GM12865 (cell line): Measurements from ENCODE around the gene PRSS21.

Source experiments
- DNase-seq: peaks from one replicate; pipeline ENCODE4 v3.0.0; 2010; ENCODE audit warnings: low read depth
- H3K4me3 ChIP-seq: 2 replicates; pipeline ENCODE4 v1.5.1; 2011; ENCODE audit warnings: mild to moderate bottlenecking, low read depth, low read length, control low read depth
- CTCF ChIP-seq: IDR thresholded peaks from 2 replicates; pipeline ENCODE4 v1.5.1; 2011; ENCODE audit warnings: low read length, control low read depth, low read depth, inconsistent platforms; ENCODE audit not compliant: insufficient read depth; ENCODE audit errors: missing control alignments

The PRSS21 gene

DNA sequence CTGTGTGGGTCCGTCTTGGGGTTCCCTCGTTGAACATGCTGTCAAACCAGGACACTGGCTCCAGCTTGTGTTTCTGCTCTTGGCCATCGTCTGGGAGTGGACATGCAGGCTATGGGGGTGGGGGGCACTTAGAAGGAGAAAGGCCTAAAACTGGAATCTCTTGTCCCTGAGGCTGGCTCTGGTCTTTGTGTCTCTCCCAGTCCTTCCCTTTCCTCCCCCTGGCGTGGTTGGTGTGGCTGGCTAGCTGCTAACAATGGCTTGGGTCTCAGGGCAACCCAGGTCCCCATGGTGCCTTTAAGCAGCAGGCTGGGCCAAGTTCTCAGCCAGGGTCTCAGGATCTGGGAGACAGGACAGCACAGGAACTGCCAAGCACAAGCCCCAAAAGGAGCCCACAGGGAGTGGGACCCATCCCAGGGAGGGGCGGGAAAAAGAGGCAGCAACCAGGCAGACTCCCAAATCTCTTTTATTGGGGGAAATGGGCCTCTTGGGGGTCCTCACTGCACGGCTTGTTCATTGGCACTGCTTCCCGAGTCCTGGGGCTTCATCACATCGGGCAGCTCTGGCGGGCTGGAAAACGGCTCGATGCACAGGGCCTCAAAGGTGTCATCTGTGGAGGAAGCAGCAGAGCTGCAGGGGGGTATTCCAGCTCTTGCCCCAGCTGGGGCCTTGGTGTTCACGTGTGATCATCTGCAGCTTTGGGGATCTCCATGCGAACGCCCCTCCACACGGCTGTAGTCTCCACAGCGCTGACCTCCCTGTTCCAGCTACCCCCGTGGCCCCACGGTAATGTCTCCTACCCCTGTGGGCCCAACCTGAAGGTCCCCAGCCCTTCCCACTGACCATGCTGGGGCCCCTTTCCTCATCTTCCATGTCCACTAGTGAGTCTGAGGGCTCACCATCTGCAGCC, 45.3 kb upstream of the PRSS21 start:
- no peak for DNase-seq
- TF ChIP-seq CTCF: no peak
- H3K4me3 ChIP-seq: no peak overlapping the region

DNA sequence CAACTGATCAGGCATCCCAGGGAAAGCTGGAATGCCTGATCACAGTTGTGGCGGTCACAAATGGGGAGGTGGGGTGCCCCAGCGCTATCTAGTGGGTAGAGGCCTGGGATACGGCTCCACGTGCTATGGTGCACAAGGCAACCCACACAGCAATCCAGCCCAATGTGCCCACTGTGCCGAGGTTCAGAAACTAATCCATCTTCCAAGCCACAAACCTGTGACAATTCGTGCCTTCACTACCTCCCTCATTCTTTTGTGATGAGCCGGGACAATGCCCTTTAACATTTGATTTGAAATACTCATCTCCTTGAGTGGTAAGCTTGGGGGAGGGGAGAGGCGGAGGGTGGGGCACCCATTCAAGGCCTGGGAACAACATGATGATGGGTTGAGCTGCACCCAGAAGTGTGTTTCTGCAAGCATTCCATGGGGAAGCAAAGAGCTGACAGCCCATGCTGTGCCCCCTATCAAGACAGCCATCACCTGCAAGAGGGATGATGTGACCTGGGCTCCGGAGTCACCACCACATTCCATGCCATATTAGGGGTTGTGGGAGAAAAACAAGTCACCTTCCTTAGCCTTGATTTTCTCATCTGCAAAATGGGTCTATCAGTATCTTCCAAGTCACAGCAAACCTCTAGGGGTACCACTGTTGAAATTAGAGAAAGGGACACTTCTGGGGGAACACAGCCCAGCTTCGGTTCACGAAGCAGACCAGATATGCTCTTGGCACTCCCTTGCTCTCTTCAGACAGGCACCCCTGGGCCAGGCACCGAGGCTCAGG, 43.7 kb upstream of the PRSS21 start:
- no peak for TF ChIP-seq CTCF
- no peak for DNase-seq
- H3K4me3 ChIP-seq: no peak overlapping the region

DNA sequence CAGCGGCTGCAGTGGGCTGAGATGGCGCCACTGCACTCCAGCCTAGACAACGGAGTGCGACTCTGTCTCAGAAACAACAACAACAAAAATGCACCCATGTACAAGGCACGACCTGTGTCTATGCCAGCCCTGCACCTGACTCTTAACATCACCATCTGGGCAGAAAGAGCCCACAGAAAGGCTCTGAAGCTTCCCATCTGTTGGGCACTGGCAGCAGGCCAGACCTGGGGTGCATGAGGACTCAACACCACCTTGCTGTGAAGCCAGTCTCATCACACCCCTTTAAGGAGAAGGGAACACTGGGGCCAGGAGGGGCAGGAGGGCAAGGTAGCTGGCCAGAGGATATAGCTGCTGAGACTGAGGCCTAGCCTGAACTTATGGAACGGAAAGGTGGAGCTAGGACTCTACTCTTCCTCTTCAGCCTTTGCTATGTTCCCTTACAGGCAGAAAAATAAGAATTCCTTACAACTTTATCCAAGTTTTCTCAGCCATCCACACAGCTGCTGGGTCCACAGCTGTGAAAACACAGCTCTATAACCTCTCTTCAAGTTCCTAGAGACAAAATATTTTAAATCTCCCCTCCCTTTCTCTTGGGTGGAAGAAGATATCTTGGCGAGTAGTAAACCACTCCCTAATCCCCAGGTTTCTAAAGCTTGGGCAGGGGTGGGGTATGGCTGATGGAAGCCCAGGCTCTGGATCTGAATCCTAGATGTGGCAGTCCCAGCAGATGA, 42.7 kb upstream of the PRSS21 start:
- H3K4me3 ChIP-seq: no peak overlapping the region

GRCh38 chr16:2775131-2775716, 41.8 kb upstream of the PRSS21 start:
- no peak overlapping the region for H3K4me3 ChIP-seq
- no peak for TF ChIP-seq CTCF
- DNase-seq: no peak

More for the DNA sequence above, 42.7 kb upstream of the PRSS21 start:
- no peak for DNase-seq
- no peak for TF ChIP-seq CTCF

DNA sequence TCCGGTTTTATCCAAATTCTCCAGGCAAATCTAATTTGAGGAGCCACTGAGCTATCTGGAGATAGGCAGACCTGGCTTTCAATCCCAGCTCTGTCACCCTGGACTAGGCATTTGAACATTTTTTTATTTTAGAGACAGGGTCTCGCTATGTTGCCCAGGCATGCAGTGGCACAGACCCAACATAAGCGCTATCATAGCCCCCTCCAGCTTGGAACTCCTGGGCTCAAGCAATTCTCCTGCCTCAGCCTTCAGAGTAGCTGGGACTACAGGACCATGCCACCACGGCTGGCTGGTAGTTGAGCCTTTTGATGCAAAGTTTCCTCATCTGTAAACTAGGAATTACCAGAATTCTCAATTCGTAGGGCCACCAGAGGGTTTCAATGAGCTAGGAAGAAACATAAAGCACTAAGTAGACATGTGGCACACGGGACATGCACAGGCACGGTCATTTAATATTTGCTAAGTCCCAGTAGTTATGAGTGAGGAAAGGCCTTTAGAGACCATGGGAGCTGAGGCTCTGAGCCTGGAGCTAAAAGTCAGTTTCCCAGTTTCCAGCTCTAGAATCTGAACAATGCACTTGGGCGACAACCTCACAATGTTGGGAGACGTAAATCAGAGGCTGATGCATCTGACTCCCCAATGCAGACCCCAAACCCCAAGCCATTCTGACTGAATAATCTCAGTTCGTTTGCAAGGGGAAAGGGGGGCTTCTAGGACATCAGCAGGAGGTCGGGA, 41.1 kb upstream of the PRSS21 start:
- H3K4me3 ChIP-seq: peak overlapping the region; percentile 82
- no peak for TF ChIP-seq CTCF
- no peak for DNase-seq
